HEK293 (cell line): ENCODE measurements around the gene MAP2K6.

Source experiments
- BCL11A ChIP-seq: fragments of 450-650 bp; formaldehyde crosslinking; IDR thresholded peaks from 2 replicates; pipeline ENCODE4 v1.5.1; 2016; ENCODE audit warnings: low read depth, missing biosample characterization, missing genetic modification characterization
- ZEB2 ChIP-seq: fragments of 450-650 bp; formaldehyde crosslinking; IDR thresholded peaks from 2 replicates; pipeline ENCODE4 v1.5.1; 2016; ENCODE audit warnings: missing biosample characterization, missing genetic modification characterization
- ZNF155 ChIP-seq: fragments of 450-650 bp; formaldehyde crosslinking; IDR thresholded peaks from 2 replicates; pipeline ENCODE4 v1.5.1; 2016; ENCODE audit warnings: missing biosample characterization, missing genetic modification characterization
- ZNF175 ChIP-seq: fragments of 450-650 bp; formaldehyde crosslinking; IDR thresholded peaks from 2 replicates; pipeline ENCODE4 v1.5.1; 2016; ENCODE audit warnings: missing biosample characterization, missing genetic modification characterization
- ZNF423 ChIP-seq: fragments of 450-650 bp; formaldehyde crosslinking; IDR thresholded peaks from 2 replicates; pipeline ENCODE4 v1.5.1; 2016; ENCODE audit warnings: missing biosample characterization, missing genetic modification characterization
- ZNF501 ChIP-seq: fragments of 450-650 bp; formaldehyde crosslinking; IDR thresholded peaks from 2 replicates; pipeline ENCODE4 v1.5.1; 2016; ENCODE audit warnings: missing biosample characterization, missing genetic modification characterization
- ZNF514 ChIP-seq: fragments of 450-650 bp; formaldehyde crosslinking; IDR thresholded peaks from 2 replicates; pipeline ENCODE4 v1.5.1; 2016; ENCODE audit warnings: missing biosample characterization, missing genetic modification characterization
- ZNF548 ChIP-seq: fragments of 450-650 bp; formaldehyde crosslinking; IDR thresholded peaks from 2 replicates; pipeline ENCODE4 v1.5.1; 2016; ENCODE audit warnings: missing biosample characterization, missing genetic modification characterization
- ZNF707 ChIP-seq: fragments of 450-650 bp; formaldehyde crosslinking; IDR thresholded peaks from 2 replicates; pipeline ENCODE4 v1.5.1; 2016; ENCODE audit warnings: missing biosample characterization, missing genetic modification characterization
- TF ChIP-seq, protein P1 (sequence below): fragments of 450-650 bp; formaldehyde crosslinking; IDR thresholded peaks from 2 replicates; pipeline ENCODE4 v1.5.1; 2016; ENCODE audit warnings: missing biosample characterization, missing genetic modification characterization

DNA sequence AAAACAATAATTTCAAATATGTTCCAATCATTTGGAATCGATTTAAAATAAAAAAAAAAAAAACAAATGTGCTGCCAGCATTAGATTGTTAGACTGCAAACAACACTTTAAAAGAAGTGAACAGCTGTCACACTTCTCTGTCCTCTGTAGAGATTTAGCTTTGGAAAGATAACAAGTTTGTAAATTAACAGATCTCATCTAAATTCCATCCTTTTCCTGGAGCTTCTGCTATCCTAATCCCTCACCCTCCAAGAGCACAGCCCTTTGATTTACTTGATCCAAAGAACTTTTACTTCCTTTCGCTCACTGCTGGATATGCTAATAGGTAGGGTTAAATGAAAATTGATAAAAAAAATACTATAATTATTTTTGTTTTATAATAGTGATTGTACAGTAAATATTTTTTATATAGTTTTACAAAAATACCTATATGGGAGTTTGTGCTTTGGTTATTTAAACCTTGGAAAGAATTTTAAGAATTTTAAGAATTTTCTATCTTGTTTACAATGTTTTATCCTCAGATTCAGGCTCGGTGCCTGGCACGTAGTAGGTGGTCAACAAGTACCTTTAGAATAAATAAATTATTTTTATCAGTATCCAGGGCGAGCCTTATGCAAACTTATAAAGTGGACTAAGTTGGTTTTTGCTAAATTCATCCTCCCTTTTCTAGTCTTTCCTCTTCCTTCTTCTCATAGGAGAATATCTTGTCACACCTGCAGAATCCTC is 21.6 kb downstream of the MAP2K6 start:
- TF ChIP-seq, protein P1, sequence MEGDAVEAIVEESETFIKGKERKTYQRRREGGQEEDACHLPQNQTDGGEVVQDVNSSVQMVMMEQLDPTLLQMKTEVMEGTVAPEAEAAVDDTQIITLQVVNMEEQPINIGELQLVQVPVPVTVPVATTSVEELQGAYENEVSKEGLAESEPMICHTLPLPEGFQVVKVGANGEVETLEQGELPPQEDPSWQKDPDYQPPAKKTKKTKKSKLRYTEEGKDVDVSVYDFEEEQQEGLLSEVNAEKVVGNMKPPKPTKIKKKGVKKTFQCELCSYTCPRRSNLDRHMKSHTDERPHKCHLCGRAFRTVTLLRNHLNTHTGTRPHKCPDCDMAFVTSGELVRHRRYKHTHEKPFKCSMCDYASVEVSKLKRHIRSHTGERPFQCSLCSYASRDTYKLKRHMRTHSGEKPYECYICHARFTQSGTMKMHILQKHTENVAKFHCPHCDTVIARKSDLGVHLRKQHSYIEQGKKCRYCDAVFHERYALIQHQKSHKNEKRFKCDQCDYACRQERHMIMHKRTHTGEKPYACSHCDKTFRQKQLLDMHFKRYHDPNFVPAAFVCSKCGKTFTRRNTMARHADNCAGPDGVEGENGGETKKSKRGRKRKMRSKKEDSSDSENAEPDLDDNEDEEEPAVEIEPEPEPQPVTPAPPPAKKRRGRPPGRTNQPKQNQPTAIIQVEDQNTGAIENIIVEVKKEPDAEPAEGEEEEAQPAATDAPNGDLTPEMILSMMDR (tag by site-specific recombination), result no peak
- TF ChIP-seq ZEB2 (tag by site-specific recombination), result no peak
- no peak for TF ChIP-seq ZNF155 (tag by site-specific recombination)
- no peak for TF ChIP-seq BCL11A (tag by site-specific recombination)
- no peak for TF ChIP-seq ZNF548 (tag by site-specific recombination)
- TF ChIP-seq ZNF707, result no peak
- no peak for TF ChIP-seq ZNF175 (tag by site-specific recombination)
- no peak for TF ChIP-seq ZNF501
- no peak for TF ChIP-seq ZNF514 (tag by site-specific recombination)
- TF ChIP-seq ZNF423 (tag by site-specific recombination), result no peak
